Common myeloid progenitor, CD34-positive (primary cell): ENCODE data around the gene CENPC.
A peak's percentile ranks its signal among the peaks of the same experiment; 100 is the strongest.
"Not testable (repeated sequence)": the region's sequence is repeated elsewhere in the genome, so short reads cannot be mapped to it uniquely, and the experiment has no call there.

Source experiments
- CTCF ChIA-PET: fragments of 350-600 bp; sonication (Branson Sonifier 250); formaldehyde crosslinking; loops from one replicate; lab custom pipeline; 2021; ENCODE audit warnings: antibody characterized with exemption; lab: Charles Lee
- POLR2A ChIA-PET: fragments of 350-600 bp; sonication (Branson Sonifier 250); formaldehyde crosslinking; loops from one replicate; lab custom pipeline; 2021; ENCODE audit warnings: antibody characterized with exemption; lab: Charles Lee
- DNase-seq, 3 donors: peaks; one replicate each; pipeline versions ENCODE4 v3.0.0 to v3.0.0-alpha.2; 2013
- H3K27ac ChIP-seq, 2 experiments: 1 replicate in 1 of 2; 2 replicates in 1 of 2; pipeline ENCODE4 v1.7.0; 2013; ENCODE audit warnings: inconsistent platforms in 2 of 2, low read length in 2 of 2, mild to moderate bottlenecking in 2 of 2, low read depth in 1 of 2, moderate library complexity in 1 of 2; ENCODE audit not compliant: severe bottlenecking in 2 of 2, insufficient read depth in 1 of 2, poor library complexity in 1 of 2
- H3K27me3 ChIP-seq, 5 experiments: replicated peaks in 2 of 5; 1 replicate in 3 of 5; 2 replicates in 2 of 5; pipeline versions ENCODE4 v1.6.1 to v1.7.0; 2013; ENCODE audit warnings: low read length in 4 of 5, mild to moderate bottlenecking in 2 of 5, moderate library complexity in 2 of 5, inconsistent platforms in 1 of 5; ENCODE audit not compliant: insufficient read depth in 5 of 5, control insufficient read depth in 4 of 5
- H3K36me3 ChIP-seq, 4 experiments: 1 replicate in 2 of 4; 2 replicates in 2 of 4; pipeline versions ENCODE4 v1.6.1 to v1.7.0; 2013; ENCODE audit warnings: low read length in 3 of 4, control low read depth in 1 of 4, mild to moderate bottlenecking in 1 of 4; ENCODE audit not compliant: control insufficient read depth in 4 of 4, insufficient read depth in 4 of 4
- H3K4me1 ChIP-seq, 4 experiments: 1 replicate in 3 of 4; 2 replicates in 1 of 4; pipeline versions ENCODE4 v1.6.1 to v1.7.1; 2013; ENCODE audit warnings: low read length in 3 of 4, mild to moderate bottlenecking in 3 of 4, control low read depth in 1 of 4, inconsistent platforms in 1 of 4, moderate library complexity in 1 of 4; ENCODE audit not compliant: control insufficient read depth in 4 of 4, insufficient read depth in 4 of 4; ENCODE audit errors: control extremely low read depth in 1 of 4
- H3K4me3 ChIP-seq, 7 experiments: 1 replicate in 4 of 7; 2 replicates in 3 of 7; pipeline versions ENCODE4 v1.5.1 to v1.7.0; 2013; ENCODE audit warnings: mild to moderate bottlenecking in 7 of 7, low read length in 6 of 7, moderate library complexity in 6 of 7, inconsistent platforms in 2 of 7, low read depth in 2 of 7, control low read depth in 1 of 7; ENCODE audit not compliant: insufficient read depth in 4 of 7, control insufficient read depth in 1 of 7; ENCODE audit errors: extremely low read depth in 1 of 7
- H3K9me3 ChIP-seq, 5 experiments: 1 replicate in 4 of 5; 2 replicates in 1 of 5; pipeline versions ENCODE4 v1.6.1 to v1.7.1; 2013; ENCODE audit warnings: low read length in 4 of 5, mild to moderate bottlenecking in 2 of 5, inconsistent platforms in 1 of 5, low read depth in 1 of 5, moderate library complexity in 1 of 5; ENCODE audit not compliant: control insufficient read depth in 4 of 5, insufficient read depth in 2 of 5; ENCODE audit errors: control extremely low read depth in 1 of 5
- WGBS: methylation state at CpG from one replicate; pipeline ENCODE4 v1.1.5; 2013; ENCODE audit not compliant: insufficient coverage; 5-methylcytosine and 5-hydroxymethylcytosine counted together

Gene CENPC

GRCh38 chr4:67539830-67540229 is 5.5 kb downstream of the CENPC start:
- Histone ChIP-seq H3K27me3 (no peaks in the 10 kb centered on the region), H3K9me3 (peaks cover 0 to 4% (median 0%) of the 10 kb centered on the region in 5 experiments), H3K27ac (no peak overlapping the region), H3K4me1 (peaks cover 8 to 36% (median 17%) of the 10 kb centered on the region in 4 experiments), H3K4me3 (no peak overlapping the region), H3K36me3 (peaks cover 13 to 77% (median 41%) of the 10 kb centered on the region in 4 experiments)
- POLR2A ChIA-PET = no interaction called here
- CTCF ChIA-PET = no interaction called here
- no peak for DNase-seq
- WGBS = no CpG with 5 or more reads among the region's 1 CpG

GRCh38 chr4:67535280-67535840 is 9.9 kb downstream of the CENPC start:
- Histone ChIP-seq H3K27ac (no peak overlapping the region), H3K4me3 (no peak overlapping the region), H3K27me3 (no peaks in the 10 kb centered on the region), H3K9me3 (peaks cover 0 to 22% (median 11%) of the 10 kb centered on the region in 5 experiments), H3K4me1 (peaks cover 0 to 5% (median 0%) of the 10 kb centered on the region in 4 experiments), H3K36me3 (peaks cover 26 to 91% (median 59%) of the 10 kb centered on the region in 4 experiments)
- WGBS = no CpG with 5 or more reads among the region's 2 CpGs
- ChIA-PET CTCF (interaction anchor here (0.8 to 1.6 kb wide), 5 partner anchors 13 to 179 kb away, joined by 3 to 5 read pairs (median 3); no protein-coding TSS in a partner anchor), POLR2A (interaction anchor here (0.7 kb wide), 1 partner anchor 9 kb away, joined by 3 read pairs; no protein-coding TSS in a partner anchor)
- no peak for DNase-seq

GRCh38 chr4:67533112-67533511 is 12.2 kb downstream of the CENPC start:
- WGBS = 100% methylated on average over 3 of the region's 3 CpGs
- H3K4me3 ChIP-seq = no peak overlapping the region
- peaks cover 0 to 22% (median 11%) of the 10 kb centered on the region in 5 experiments for H3K9me3 ChIP-seq
- H3K36me3 ChIP-seq = peaks cover 27 to 88% (median 58%) of the 10 kb centered on the region in 4 experiments
- H3K27ac ChIP-seq = no peak overlapping the region
- POLR2A ChIA-PET = no interaction called here
- DNase-seq = peak in 1 of 3 donors; percentile 54
- no peaks in the 10 kb centered on the region for H3K4me1 ChIP-seq
- CTCF ChIA-PET = no interaction called here
- no peaks in the 10 kb centered on the region for H3K27me3 ChIP-seq

GRCh38 chr4:67532397-67532796 is 12.9 kb downstream of the CENPC start:
- no CpG with 5 or more reads among the region's 4 CpGs for WGBS
- H3K27me3 ChIP-seq, DNase-seq, H3K4me1 ChIP-seq, CTCF ChIA-PET, POLR2A ChIA-PET, H3K27ac ChIP-seq, H3K4me3 ChIP-seq: not testable (repeated sequence)
- H3K9me3 ChIP-seq = peaks cover 0 to 22% (median 11%) of the 10 kb centered on the region in 5 experiments
- peaks cover 26 to 86% (median 56%) of the 10 kb centered on the region in 4 experiments for H3K36me3 ChIP-seq

GRCh38 chr4:67531379-67531962 is 13.8 kb downstream of the CENPC start:
- no peak for DNase-seq
- H3K27ac ChIP-seq = no peak overlapping the region
- H3K4me1 ChIP-seq = no peaks in the 10 kb centered on the region
- H3K9me3 ChIP-seq = peaks cover 0 to 22% (median 11%) of the 10 kb centered on the region in 5 experiments
- no peak overlapping the region for H3K4me3 ChIP-seq
- ChIA-PET CTCF (interaction anchor here (1.4 kb wide), 1 partner anchor 32 kb away, joined by 3 read pairs; no protein-coding TSS in a partner anchor), POLR2A (no interaction called here)
- no peaks in the 10 kb centered on the region for H3K27me3 ChIP-seq
- 100% methylated on average over 3 of the region's 4 CpGs for WGBS
- H3K36me3 ChIP-seq = peaks cover 27 to 85% (median 56%) of the 10 kb centered on the region in 4 experiments

- H3K36me3 ChIP-seq = peaks cover 18 to 70% (median 35%) of the 10 kb centered on the region in 4 experiments
- H3K9me3 ChIP-seq, H3K4me1 ChIP-seq, CTCF ChIA-PET, H3K27me3 ChIP-seq, DNase-seq, H3K4me3 ChIP-seq, POLR2A ChIA-PET, H3K27ac ChIP-seq: not testable (repeated sequence)
- 100% methylated on average over 2 of the region's 3 CpGs for WGBS
Observed at GRCh38 chr4:67524140-67524539, 21.2 kb downstream of the CENPC start.
